ENCODE measurements around the gene GPC4.

Gene GPC4

DNA sequence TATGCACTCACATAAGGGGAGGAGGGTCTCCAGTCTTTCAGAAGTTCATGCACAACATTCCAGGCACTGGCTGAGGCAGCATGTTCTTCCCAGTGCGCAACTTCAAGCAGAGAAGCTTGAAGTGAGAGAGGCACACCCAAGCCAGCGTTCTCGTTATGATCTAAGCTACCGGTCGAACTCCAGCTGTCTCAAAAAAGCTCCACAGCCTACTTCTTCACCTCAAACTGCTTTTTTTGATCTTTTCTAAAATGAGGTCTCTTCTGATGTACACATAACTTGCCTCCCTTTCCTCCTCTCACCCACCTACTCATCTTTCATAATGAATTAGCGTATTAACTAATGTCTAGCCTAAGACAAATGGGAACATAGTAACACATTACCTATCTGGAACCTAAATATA, 25.3 kb downstream of the GPC4 start:
- Histone ChIP-seq H3K4me1 (ENCODE audit: control insufficient read depth, insufficient read depth, low read length) (peaks cover 5% of the 10 kb centered on the region), H3K9me3 (ENCODE audit: control insufficient read depth, insufficient read depth, low read depth, low read length) (no peaks in the 10 kb centered on the region), H3K4me3 (ENCODE audit: low read depth, low read length) (no peak overlapping the region), H3K27ac (ENCODE audit: extremely low read depth, low read depth, low read length) (no peak overlapping the region), H3K36me3 (ENCODE audit: control insufficient read depth in 2 of 2, insufficient read depth in 1 of 2, low read length in 2 of 2) (no peaks in the 10 kb centered on the region)
- ChIA-PET CTCF (interaction anchor here (0.8 to 1.0 kb wide), 2 partner anchors 11 to 14 kb away, joined by 3 to 4 read pairs; no protein-coding TSS in a partner anchor), POLR2A (interaction anchor here (0.6 kb wide), 1 partner anchor 7 kb away, joined by 4 read pairs; no protein-coding TSS in a partner anchor)
- no peak for TF ChIP-seq KLF1 (tag by site-specific recombination; IDR thresholded peaks at IDR 0.05)
- no peak for TF ChIP-seq BCL11A (tag by site-specific recombination; IDR thresholded peaks at IDR 0.05; ENCODE audit: low read depth)

DNA sequence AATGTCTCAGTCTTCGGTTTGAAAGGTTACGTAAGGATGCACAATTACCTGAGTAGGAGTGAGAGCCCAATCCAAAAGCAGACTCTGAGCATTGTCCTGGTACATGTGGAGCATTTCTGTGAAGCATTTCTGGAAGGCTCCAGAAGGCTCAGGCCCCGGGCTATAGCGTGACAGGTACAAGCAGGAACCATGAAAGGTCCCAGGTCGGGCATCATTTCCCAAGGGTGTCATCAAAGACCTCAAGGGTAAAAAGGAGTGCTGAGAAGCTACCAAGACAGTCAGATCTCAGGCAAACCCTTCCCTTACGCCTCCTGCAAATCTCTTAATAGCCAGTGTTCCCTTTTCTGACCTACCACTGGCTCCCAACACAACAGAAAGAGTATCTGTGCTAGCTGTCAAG, 30.8 kb downstream of the GPC4 start:
- ChIA-PET POLR2A (no interaction called here), CTCF (no interaction called here)
- Histone ChIP-seq H3K27ac (ENCODE audit: extremely low read depth, low read depth, low read length) (no peak overlapping the region), H3K36me3 (ENCODE audit: control insufficient read depth in 2 of 2, insufficient read depth in 1 of 2, low read length in 2 of 2) (no peaks in the 10 kb centered on the region), H3K4me1 (ENCODE audit: control insufficient read depth, insufficient read depth, low read length) (no peaks in the 10 kb centered on the region), H3K4me3 (ENCODE audit: low read depth, low read length) (no peak overlapping the region), H3K9me3 (ENCODE audit: control insufficient read depth, insufficient read depth, low read depth, low read length) (no peaks in the 10 kb centered on the region)
- TF ChIP-seq, protein P1, sequence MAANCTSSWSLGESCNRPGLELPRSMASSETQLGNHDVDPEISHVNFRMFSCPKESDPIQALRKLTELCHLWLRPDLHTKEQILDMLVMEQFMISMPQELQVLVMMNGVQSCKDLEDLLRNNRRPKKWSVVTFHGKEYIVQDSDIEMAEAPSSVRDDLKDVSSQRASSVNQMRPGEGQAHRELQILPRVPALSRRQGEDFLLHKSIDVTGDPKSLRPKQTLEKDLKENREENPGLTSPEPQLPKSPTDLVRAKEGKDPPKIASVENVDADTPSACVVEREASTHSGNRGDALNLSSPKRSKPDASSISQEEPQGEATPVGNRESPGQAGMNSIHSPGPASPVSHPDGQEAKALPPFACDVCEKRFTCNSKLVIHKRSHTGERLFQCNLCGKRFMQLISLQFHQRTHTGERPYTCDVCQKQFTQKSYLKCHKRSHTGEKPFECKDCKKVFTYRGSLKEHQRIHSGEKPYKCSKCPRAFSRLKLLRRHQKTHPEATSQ (tag by site-specific recombination; IDR thresholded peaks at IDR 0.05) = no peak
- TF ChIP-seq, protein P2, sequence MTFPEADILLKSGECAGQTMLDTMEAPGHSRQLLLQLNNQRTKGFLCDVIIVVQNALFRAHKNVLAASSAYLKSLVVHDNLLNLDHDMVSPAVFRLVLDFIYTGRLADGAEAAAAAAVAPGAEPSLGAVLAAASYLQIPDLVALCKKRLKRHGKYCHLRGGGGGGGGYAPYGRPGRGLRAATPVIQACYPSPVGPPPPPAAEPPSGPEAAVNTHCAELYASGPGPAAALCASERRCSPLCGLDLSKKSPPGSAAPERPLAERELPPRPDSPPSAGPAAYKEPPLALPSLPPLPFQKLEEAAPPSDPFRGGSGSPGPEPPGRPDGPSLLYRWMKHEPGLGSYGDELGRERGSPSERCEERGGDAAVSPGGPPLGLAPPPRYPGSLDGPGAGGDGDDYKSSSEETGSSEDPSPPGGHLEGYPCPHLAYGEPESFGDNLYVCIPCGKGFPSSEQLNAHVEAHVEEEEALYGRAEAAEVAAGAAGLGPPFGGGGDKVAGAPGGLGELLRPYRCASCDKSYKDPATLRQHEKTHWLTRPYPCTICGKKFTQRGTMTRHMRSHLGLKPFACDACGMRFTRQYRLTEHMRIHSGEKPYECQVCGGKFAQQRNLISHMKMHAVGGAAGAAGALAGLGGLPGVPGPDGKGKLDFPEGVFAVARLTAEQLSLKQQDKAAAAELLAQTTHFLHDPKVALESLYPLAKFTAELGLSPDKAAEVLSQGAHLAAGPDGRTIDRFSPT (tag by site-specific recombination; IDR thresholded peaks at IDR 0.05) = no peak
- TF ChIP-seq, protein P3, sequence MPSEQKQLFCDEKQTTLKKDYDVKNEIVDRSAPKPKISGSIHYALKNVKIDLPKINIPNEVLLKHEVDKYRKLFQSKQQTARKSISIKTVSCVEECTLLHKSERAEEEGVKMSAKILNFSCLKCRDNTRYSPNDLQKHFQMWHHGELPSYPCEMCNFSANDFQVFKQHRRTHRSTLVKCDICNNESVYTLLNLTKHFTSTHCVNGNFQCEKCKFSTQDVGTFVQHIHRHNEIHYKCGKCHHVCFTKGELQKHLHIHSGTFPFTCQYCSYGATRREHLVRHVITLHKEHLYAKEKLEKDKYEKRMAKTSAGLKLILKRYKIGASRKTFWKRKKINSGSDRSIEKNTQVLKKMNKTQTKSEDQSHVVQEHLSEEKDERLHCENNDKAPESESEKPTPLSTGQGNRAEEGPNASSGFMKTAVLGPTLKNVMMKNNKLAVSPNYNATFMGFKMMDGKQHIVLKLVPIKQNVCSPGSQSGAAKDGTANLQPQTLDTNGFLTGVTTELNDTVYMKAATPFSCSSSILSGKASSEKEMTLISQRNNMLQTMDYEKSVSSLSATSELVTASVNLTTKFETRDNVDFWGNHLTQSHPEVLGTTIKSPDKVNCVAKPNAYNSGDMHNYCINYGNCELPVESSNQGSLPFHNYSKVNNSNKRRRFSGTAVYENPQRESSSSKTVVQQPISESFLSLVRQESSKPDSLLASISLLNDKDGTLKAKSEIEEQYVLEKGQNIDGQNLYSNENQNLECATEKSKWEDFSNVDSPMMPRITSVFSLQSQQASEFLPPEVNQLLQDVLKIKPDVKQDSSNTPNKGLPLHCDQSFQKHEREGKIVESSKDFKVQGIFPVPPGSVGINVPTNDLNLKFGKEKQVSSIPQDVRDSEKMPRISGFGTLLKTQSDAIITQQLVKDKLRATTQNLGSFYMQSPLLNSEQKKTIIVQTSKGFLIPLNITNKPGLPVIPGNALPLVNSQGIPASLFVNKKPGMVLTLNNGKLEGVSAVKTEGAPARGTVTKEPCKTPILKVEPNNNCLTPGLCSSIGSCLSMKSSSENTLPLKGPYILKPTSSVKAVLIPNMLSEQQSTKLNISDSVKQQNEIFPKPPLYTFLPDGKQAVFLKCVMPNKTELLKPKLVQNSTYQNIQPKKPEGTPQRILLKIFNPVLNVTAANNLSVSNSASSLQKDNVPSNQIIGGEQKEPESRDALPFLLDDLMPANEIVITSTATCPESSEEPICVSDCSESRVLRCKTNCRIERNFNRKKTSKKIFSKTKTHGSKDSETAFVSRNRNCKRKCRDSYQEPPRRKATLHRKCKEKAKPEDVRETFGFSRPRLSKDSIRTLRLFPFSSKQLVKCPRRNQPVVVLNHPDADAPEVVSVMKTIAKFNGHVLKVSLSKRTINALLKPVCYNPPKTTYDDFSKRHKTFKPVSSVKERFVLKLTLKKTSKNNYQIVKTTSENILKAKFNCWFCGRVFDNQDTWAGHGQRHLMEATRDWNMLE (tag by site-specific recombination; conservative IDR thresholded peaks at IDR 0.05; ENCODE audit: low read depth) = no peak
- TF ChIP-seq ZNF239 (tag by site-specific recombination; IDR thresholded peaks at IDR 0.05) (no peak), ZNF660 (tag by site-specific recombination; IDR thresholded peaks at IDR 0.05) (no peak), ZNF426 (tag by site-specific recombination; IDR thresholded peaks at IDR 0.05) (no peak), SP7 (tag by site-specific recombination; IDR thresholded peaks at IDR 0.05) (no peak), ZNF701 (tag by site-specific recombination; IDR thresholded peaks at IDR 0.05) (no peak)
- TF ChIP-seq, protein P4, sequence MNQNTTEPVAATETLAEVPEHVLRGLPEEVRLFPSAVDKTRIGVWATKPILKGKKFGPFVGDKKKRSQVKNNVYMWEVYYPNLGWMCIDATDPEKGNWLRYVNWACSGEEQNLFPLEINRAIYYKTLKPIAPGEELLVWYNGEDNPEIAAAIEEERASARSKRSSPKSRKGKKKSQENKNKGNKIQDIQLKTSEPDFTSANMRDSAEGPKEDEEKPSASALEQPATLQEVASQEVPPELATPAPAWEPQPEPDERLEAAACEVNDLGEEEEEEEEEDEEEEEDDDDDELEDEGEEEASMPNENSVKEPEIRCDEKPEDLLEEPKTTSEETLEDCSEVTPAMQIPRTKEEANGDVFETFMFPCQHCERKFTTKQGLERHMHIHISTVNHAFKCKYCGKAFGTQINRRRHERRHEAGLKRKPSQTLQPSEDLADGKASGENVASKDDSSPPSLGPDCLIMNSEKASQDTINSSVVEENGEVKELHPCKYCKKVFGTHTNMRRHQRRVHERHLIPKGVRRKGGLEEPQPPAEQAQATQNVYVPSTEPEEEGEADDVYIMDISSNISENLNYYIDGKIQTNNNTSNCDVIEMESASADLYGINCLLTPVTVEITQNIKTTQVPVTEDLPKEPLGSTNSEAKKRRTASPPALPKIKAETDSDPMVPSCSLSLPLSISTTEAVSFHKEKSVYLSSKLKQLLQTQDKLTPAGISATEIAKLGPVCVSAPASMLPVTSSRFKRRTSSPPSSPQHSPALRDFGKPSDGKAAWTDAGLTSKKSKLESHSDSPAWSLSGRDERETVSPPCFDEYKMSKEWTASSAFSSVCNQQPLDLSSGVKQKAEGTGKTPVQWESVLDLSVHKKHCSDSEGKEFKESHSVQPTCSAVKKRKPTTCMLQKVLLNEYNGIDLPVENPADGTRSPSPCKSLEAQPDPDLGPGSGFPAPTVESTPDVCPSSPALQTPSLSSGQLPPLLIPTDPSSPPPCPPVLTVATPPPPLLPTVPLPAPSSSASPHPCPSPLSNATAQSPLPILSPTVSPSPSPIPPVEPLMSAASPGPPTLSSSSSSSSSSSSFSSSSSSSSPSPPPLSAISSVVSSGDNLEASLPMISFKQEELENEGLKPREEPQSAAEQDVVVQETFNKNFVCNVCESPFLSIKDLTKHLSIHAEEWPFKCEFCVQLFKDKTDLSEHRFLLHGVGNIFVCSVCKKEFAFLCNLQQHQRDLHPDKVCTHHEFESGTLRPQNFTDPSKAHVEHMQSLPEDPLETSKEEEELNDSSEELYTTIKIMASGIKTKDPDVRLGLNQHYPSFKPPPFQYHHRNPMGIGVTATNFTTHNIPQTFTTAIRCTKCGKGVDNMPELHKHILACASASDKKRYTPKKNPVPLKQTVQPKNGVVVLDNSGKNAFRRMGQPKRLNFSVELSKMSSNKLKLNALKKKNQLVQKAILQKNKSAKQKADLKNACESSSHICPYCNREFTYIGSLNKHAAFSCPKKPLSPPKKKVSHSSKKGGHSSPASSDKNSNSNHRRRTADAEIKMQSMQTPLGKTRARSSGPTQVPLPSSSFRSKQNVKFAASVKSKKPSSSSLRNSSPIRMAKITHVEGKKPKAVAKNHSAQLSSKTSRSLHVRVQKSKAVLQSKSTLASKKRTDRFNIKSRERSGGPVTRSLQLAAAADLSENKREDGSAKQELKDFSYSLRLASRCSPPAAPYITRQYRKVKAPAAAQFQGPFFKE (tag by site-specific recombination; IDR thresholded peaks at IDR 0.05; ENCODE audit: borderline replicate concordance) = no peak
- TF ChIP-seq, protein P5, sequence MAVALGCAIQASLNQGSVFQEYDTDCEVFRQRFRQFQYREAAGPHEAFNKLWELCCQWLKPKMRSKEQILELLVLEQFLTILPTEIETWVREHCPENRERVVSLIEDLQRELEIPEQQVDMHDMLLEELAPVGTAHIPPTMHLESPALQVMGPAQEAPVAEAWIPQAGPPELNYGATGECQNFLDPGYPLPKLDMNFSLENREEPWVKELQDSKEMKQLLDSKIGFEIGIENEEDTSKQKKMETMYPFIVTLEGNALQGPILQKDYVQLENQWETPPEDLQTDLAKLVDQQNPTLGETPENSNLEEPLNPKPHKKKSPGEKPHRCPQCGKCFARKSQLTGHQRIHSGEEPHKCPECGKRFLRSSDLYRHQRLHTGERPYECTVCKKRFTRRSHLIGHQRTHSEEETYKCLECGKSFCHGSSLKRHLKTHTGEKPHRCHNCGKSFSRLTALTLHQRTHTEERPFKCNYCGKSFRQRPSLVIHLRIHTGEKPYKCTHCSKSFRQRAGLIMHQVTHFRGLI (tag by site-specific recombination; IDR thresholded peaks at IDR 0.05) = no peak

Data from HEK293 (cell line).